Endothelial cell of umbilical vein (primary cell): ENCODE results near the gene IL3. TPM values are rescaled to one million over a fixed set of nuclear protein-coding genes. Genes with fewer than 3 reads are reported as not detected.

ENCODE experiments used
- BruUV-seq: library from RNA; stranded (reverse); fragments of 400-500 nt; replicated peaks from 2 replicates; lab custom pipeline; 2021; lab: Mats Ljungman, UMichigan
- CTCF ChIA-PET: fragments of 300-600, 350-600 bp; sonication (Branson Sonifier 250); formaldehyde crosslinking; loops from one replicate; lab custom pipeline; 2021; ENCODE audit warnings: antibody characterized with exemption, inconsistent platforms; lab: Charles Lee
- POLR2A ChIA-PET: fragments of 300-600, 350-600 bp; sonication (Branson Sonifier 250); formaldehyde crosslinking; loops from one replicate; lab custom pipeline; 2021; ENCODE audit warnings: antibody characterized with exemption, inconsistent platforms; lab: Charles Lee
- DNase-seq: peaks from one replicate; pipeline ENCODE4 v3.0.0-alpha.2; 2011; ENCODE audit warnings: low read depth, low spot score
- FAIRE-seq: peaks from 2 replicates; lab custom pipeline; 2011; peaks lifted over from hg19 to GRCh38; lab: Jason Lieb, UNC
- H2AFZ ChIP-seq: 2 replicates; pipeline ENCODE4 v1.6.0; 2012; ENCODE audit warnings: low read depth, low read length, control low read depth, inconsistent platforms
- H3K27ac ChIP-seq: 2 replicates; pipeline ENCODE4 v1.5.1; 2011; ENCODE audit warnings: low read depth, mild to moderate bottlenecking, control low read depth, low read length, moderate library complexity; ENCODE audit not compliant: insufficient read depth
- H3K27me3 ChIP-seq, 2 experiments: 2 replicates each; pipeline versions ENCODE4 v1.6.0 to v1.6.1; 2011; ENCODE audit warnings: low read length in 2 of 2, mixed read lengths in 1 of 2; ENCODE audit not compliant: control insufficient read depth in 2 of 2, insufficient read depth in 2 of 2
- H3K36me3 ChIP-seq, 2 experiments: 2 replicates in 1 of 2; 3 replicates in 1 of 2; pipeline ENCODE4 v1.5.1; 2011; ENCODE audit warnings: low read length in 2 of 2, mild to moderate bottlenecking in 1 of 2, moderate library complexity in 1 of 2; ENCODE audit not compliant: control insufficient read depth in 2 of 2, insufficient read depth in 2 of 2; ENCODE audit errors: extremely low read depth in 1 of 2
- H3K4me1 ChIP-seq: 3 replicates; pipeline ENCODE4 v1.5.1; 2011; ENCODE audit warnings: mild to moderate bottlenecking, low read length; ENCODE audit not compliant: control insufficient read depth, insufficient read depth; ENCODE audit errors: extremely low read depth
- H3K4me2 ChIP-seq: 2 replicates; pipeline ENCODE4 v1.6.1; 2011; ENCODE audit warnings: low read length, control low read depth, mixed read lengths; ENCODE audit not compliant: insufficient read depth
- H3K4me3 ChIP-seq, 3 experiments: fragments of 200-600 bp in 1 of 3; sonication (generic), shearing (Covaris generic) in 1 of 3; replicated peaks in 1 of 3; 2 replicates each; pipeline ENCODE4 v1.5.1; 2011 to 2016; ENCODE audit warnings: control low read depth in 3 of 3, low read length in 3 of 3, mild to moderate bottlenecking in 2 of 3, inconsistent platforms in 1 of 3, low read depth in 1 of 3, moderate library complexity in 1 of 3; ENCODE audit not compliant: insufficient read depth in 1 of 3
- H3K79me2 ChIP-seq: 2 replicates; pipeline ENCODE4 v1.6.0; 2012; ENCODE audit warnings: low read length, inconsistent platforms; ENCODE audit not compliant: control insufficient read depth, insufficient read depth
- H3K9ac ChIP-seq: replicated peaks from 2 replicates; pipeline ENCODE3; 2011; ENCODE audit warnings: low read length, control low read depth; ENCODE audit not compliant: insufficient read depth; ENCODE audit errors: extremely low read depth
- H3K9me1 ChIP-seq: replicated peaks from 3 replicates; pipeline ENCODE4 v1.6.0; 2011; ENCODE audit warnings: mild to moderate bottlenecking, low read length; ENCODE audit not compliant: control insufficient read depth, insufficient read depth; ENCODE audit errors: extremely low read depth
- H3K9me3 ChIP-seq: replicated peaks from 2 replicates; pipeline ENCODE4 v1.5.1; 2012; ENCODE audit warnings: low read length, inconsistent platforms; ENCODE audit not compliant: control insufficient read depth, insufficient read depth
- H4K20me1 ChIP-seq: replicated peaks from 2 replicates; pipeline ENCODE3; 2011; ENCODE audit warnings: mild to moderate bottlenecking, low read length; ENCODE audit not compliant: control insufficient read depth, insufficient read depth; ENCODE audit errors: extremely low read depth
- FOS ChIP-seq: IDR thresholded peaks from 2 replicates; pipeline ENCODE4 v1.6.1; 2011; ENCODE audit warnings: mild to moderate bottlenecking, low read length, moderate library complexity, borderline replicate concordance; ENCODE audit not compliant: insufficient read depth
- dilution Hi-C: fragments of 300-500 bp; cut with MboI; formaldehyde crosslinking; loops from one replicate; pipeline ENCODE4 v1.15.0; 2019; ENCODE audit warnings: low sequenced_read_pairs; ENCODE audit not compliant: extremely low pct_ligation_motif_present
- intact Hi-C: fragments of 100-400 bp; cut with micrococcal nuclease; formaldehyde crosslinking; loops from one replicate; pipeline ENCODE4 v1.10.0; 2022
- polyA plus RNA-seq, 4 experiments: library from polyadenylated mRNA; depleted of rRNA in 3 of 4; stranded (reverse) in 3 of 4; unstranded in 1 of 4; fragments of >200 nt; gene quantifications; 2 replicates each; pipeline versions ENCODE4 v1.2.1 to v1.2.3, GENCODE V29; 2011 to 2012; ENCODE audit warnings: missing spikeins in 1 of 4
- small RNA-seq: library from RNA; depleted of rRNA; stranded (forward); fragments of <200 nt; gene quantifications from one replicate; pipeline ENCODE3, GENCODE V24; 2012; ENCODE audit warnings: low replicate concordance, low read depth; ENCODE audit not compliant: insufficient read depth, insufficient read length
- total RNA-seq: library from RNA; stranded (reverse); gene quantifications from 2 replicates; pipeline ENCODE4 v1.2.3, GENCODE V29; 2021
- TF ChIP-seq, protein P1 (sequence below), 2 donors: IDR thresholded peaks; 1 replicate in 1 of 2; 2 replicates in 1 of 2; pipeline ENCODE4 v1.5.1; 2011; ENCODE audit warnings: low read length in 2 of 2, mild to moderate bottlenecking in 2 of 2, moderate library complexity in 2 of 2, control low read depth in 1 of 2, inconsistent platforms in 1 of 2, low read depth in 1 of 2; ENCODE audit not compliant: insufficient read depth in 1 of 2; ENCODE audit errors: extremely low read depth in 1 of 2

IL3 gene
- total and polyA plus RNA-seq, 2 donors (not counting 3 experiments of a cell fraction or from before 2014, with no cell fraction given): not detected

GRCh38 chr5:132112111-132112510 lies 51.7 kb downstream of the IL3 start:
- no TSS peak for BruUV-seq
- FAIRE-seq: no peak
- no peak overlapping the region for H3K4me2 ChIP-seq

More at GRCh38 chr5:132112111-132112510, 51.7 kb downstream of the IL3 start:
- Histone ChIP-seq H3K27ac (no peak overlapping the region), H3K4me1 (no peaks in the 10 kb centered on the region), H3K4me3 (no peak overlapping the region), H3K27me3 (peaks cover 2 to 4% of the 10 kb centered on the region in 2 experiments), H3K9ac (no peak overlapping the region), H3K9me3 (no peaks in the 10 kb centered on the region), H3K36me3 (no peaks in the 10 kb centered on the region), H3K9me1 (no peaks in the 10 kb centered on the region), H4K20me1 (no peaks in the 10 kb centered on the region), H2AFZ (no peak overlapping the region), H3K79me2 (no peaks in the 10 kb centered on the region)
- no peak for DNase-seq
- TF ChIP-seq, protein P1, sequence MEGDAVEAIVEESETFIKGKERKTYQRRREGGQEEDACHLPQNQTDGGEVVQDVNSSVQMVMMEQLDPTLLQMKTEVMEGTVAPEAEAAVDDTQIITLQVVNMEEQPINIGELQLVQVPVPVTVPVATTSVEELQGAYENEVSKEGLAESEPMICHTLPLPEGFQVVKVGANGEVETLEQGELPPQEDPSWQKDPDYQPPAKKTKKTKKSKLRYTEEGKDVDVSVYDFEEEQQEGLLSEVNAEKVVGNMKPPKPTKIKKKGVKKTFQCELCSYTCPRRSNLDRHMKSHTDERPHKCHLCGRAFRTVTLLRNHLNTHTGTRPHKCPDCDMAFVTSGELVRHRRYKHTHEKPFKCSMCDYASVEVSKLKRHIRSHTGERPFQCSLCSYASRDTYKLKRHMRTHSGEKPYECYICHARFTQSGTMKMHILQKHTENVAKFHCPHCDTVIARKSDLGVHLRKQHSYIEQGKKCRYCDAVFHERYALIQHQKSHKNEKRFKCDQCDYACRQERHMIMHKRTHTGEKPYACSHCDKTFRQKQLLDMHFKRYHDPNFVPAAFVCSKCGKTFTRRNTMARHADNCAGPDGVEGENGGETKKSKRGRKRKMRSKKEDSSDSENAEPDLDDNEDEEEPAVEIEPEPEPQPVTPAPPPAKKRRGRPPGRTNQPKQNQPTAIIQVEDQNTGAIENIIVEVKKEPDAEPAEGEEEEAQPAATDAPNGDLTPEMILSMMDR (IDR thresholded peaks at IDR 0.05; ENCODE audit: extremely low read depth in 1 of 2, insufficient read depth in 1 of 2, low read depth in 1 of 2, low read length in 2 of 2): no peak
- TF ChIP-seq FOS: no peak
- CTCF ChIA-PET: interaction anchor here (0.7 kb wide), 1 partner anchor 22 kb away, joined by 3 read pairs; no protein-coding TSS in a partner anchor
- POLR2A ChIA-PET: no interaction called here
- intact Hi-C loops: no loop called here
- dilution Hi-C loops: no loop called here

Small RNA genes within 50 kb of the gene (small RNA-seq; reads per million reads assigned to genes)
- gene RF00285: not detected

Other genes with a start within 250 kb of the IL3 start
- not detected in 2 replicates for gene MEIKIN, start 115.0 kb upstream of the IL3 start, total RNA-seq
- gene MEIKIN, start 115.0 kb upstream of the IL3 start, polyA plus RNA-seq: not detected in 2 replicates
- gene ACSL6, start 49.0 kb upstream of the IL3 start, total RNA-seq: not detected in 2 replicates
- not detected in 2 replicates for gene ACSL6, start 49.0 kb upstream of the IL3 start, polyA plus RNA-seq
- gene CSF2, start 13.1 kb downstream of the IL3 start, total RNA-seq: not detected in 2 replicates
- gene CSF2, start 13.1 kb downstream of the IL3 start, polyA plus RNA-seq: not detected in 2 replicates
- gene P4HA2, start 167.2 kb downstream of the IL3 start, total RNA-seq: 37.4 and 37.6 TPM in 2 replicates
- 58.7 and 67.1 TPM in 2 replicates for gene P4HA2, start 167.2 kb downstream of the IL3 start, polyA plus RNA-seq
- gene PDLIM4, start 197.0 kb downstream of the IL3 start, total RNA-seq: 65.7 and 69.8 TPM in 2 replicates
- 112 and 193 TPM in 2 replicates for gene PDLIM4, start 197.0 kb downstream of the IL3 start, polyA plus RNA-seq
- 4.9 and 5.4 TPM in 2 replicates for gene SLC22A4, start 233.7 kb downstream of the IL3 start, total RNA-seq
- 6.3 and 6.9 TPM in 2 replicates for gene SLC22A4, start 233.7 kb downstream of the IL3 start, polyA plus RNA-seq